Stimulated activated CD4-positive, alpha-beta T cell treated with anti-CD3 and anti-CD28 coated beads, TNF-alpha, amount 100 ng/mL, for 4 hours (primary cell): ENCODE results near the gene PRPF19.

ENCODE experiments used
- DNase-seq, 3 experiments: peaks; one replicate each; pipeline ENCODE4 v3.0.0-alpha.2; 2020; ENCODE audit warnings: low read depth in 3 of 3

The PRPF19 gene

DNA sequence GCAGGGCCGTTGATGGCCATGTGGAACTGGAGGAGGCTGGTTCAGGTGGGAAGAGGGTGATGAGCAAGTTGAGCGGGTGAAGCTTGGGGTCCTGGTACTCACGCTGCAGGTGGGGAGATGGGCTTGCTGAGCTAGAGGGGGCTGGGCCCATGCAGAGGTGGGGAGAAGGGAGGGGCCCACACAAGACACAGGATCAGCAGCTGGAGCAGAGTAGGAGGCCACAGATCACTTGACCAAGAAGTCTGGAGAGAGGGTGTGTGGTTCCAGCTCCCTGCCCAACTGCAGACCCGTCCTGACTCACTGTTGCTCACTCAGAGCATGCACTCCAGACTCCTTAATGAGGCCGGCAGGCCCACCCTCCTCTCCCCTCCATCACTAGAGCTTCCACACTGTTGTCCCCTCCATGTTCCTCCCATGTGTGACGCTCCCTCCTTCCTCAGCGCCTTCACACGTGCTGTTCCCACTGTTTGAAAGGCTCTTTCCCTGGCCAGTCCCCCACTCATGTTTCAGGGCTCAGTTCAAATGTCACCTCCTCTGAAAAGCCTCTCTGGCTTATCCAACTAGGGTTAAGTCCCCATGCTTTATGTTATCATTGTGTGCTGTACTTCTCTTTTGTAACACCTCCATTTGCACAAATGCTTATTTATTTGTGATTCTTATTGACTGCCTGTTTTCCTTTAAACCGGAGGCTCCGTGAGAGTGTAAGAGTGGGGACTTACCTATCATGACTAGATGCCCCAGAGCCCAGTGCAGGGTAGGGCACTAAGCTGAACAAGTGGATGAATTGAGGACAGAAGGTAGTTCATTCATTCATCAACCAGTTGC, 62.1 kb downstream of the PRPF19 start:
- DNase-seq, result no peak

DNA sequence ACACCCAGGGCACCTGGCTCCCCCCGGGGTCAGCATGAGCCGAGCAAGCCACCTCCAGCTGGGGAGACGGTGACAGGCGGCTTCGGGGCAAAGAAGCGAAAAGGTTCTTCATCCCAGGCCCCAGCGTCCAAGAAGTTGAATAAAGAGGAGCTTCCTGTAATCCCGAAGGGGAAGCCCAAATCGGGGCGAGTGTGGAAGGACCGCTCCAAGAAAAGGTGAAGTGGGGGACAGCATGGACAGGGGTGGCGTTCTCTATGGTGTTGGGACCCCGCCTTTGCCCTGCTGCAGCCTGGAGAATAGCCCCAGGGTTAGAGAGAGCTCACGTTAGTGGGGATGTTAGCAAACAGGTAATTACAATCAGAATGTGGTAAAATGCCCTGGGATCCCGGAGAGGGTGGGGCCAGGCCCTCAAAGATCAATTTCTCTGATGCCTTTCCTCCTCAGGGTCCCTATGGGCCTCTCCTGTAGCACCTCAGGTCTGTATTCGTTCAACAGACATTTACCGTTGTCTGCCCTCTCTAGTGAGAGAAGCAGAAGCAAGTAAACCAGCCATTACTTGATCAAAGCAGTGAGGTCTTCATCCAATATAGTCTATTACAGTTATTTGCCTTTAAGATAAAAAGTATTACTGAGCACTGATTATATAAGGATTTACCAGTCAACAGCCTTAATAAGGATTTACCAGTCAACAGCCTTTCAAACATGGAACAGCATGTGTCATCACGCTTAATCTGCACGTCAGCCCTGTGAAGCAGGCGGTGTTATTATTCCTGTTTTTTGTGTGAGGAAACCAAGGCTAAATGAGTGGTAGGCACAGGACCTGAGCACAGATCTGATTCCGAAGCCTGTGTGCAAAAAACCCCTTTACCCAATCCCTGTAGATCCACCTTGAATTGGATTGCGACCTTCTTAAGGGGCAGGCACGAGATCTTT, 63.5 kb downstream of the PRPF19 start:
- DNase-seq, result no peak

DNA sequence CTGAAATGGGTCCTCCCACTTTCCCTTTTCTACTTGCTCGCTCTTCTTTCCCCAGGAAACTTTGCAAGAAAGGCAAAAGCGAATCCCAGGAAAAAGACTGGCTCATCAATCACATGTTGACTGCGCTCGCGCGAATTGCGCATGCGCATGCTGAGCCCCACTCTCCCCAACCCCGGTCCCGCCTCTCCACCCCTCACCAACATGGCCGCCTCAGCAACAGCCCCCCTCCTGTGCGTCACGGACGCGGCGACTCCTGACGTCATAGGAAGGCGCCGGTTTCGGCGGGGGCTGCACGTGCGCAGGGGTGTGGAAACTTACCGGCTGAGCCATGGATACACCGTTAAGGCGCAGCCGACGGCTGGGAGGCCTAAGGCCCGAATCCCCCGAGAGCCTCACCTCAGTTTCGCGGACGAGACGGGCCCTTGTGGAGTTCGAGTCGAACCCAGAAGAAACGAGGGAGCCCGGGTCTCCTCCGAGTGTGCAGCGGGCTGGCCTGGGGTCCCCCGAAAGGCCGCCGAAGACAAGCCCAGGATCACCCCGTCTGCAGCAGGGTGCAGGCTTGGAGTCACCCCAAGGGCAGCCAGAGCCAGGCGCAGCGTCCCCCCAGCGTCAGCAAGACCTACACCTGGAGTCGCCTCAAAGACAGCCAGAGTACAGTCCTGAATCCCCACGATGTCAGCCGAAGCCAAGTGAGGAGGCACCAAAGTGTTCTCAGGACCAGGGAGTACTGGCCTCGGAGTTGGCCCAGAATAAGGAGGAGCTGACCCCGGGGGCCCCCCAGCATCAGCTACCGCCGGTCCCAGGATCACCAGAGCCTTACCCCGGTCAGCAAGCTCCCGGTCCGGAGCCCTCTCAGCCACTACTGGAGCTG, 64.4 kb downstream of the PRPF19 start, which contains the start of gene CCDC86:
CCDC86 (plus strand) TSS at position 317 of the 871 bp plus-strand sequence; CDS start at position 329, 12 bp downstream.
- peak; percentile 97 to 99 (median 99) for DNase-seq
